Immature natural killer cell (primary cell): ENCODE measurements around the gene HBA2. TPM values are rescaled to one million over a fixed set of nuclear protein-coding genes. Genes with fewer than 3 reads are reported as not detected.
A peak's percentile ranks its signal among the peaks of the same experiment; 100 is the strongest.
"Not testable (repeated sequence)": the region's sequence is repeated elsewhere in the genome, so short reads cannot be mapped to it uniquely, and the experiment has no call there.

Source experiments
- DNase-seq, 3 donors: peaks; one replicate each; pipeline ENCODE4 v3.0.0; 2022; ENCODE audit warnings: mixed read lengths in 1 of 3
- H3K27ac Mint-ChIP-seq, 6 donors: one replicate each; pipeline ENCODE4 v1.8.0; 2020; ENCODE audit warnings: mixed read lengths in 6 of 6, mild to moderate bottlenecking in 5 of 6, inconsistent platforms in 4 of 6, moderate library complexity in 3 of 6
- H3K27me3 Mint-ChIP-seq, 3 donors: one replicate each; pipeline ENCODE4 v1.8.0; 2020 to 2021; ENCODE audit warnings: low read depth in 3 of 3, mild to moderate bottlenecking in 3 of 3, mixed read lengths in 3 of 3, moderate library complexity in 3 of 3, inconsistent platforms in 1 of 3
- H3K36me3 Mint-ChIP-seq, 3 donors: one replicate each; pipeline ENCODE4 v1.8.0; 2020; ENCODE audit warnings: mixed read lengths in 3 of 3, inconsistent platforms in 2 of 3, mild to moderate bottlenecking in 2 of 3
- H3K4me1 Mint-ChIP-seq, 2 donors: one replicate each; pipeline ENCODE4 v1.8.0; 2020; ENCODE audit warnings: inconsistent platforms in 2 of 2, mild to moderate bottlenecking in 2 of 2, mixed read lengths in 2 of 2, moderate library complexity in 1 of 2
- H3K4me3 Mint-ChIP-seq, 5 donors: one replicate each; pipeline ENCODE4 v1.8.0; 2020; ENCODE audit warnings: mild to moderate bottlenecking in 5 of 5, mixed read lengths in 5 of 5, inconsistent platforms in 3 of 5, moderate library complexity in 3 of 5
- H3K9me3 Mint-ChIP-seq, 6 donors: one replicate each; pipeline ENCODE4 v1.8.0; 2020; ENCODE audit warnings: mild to moderate bottlenecking in 6 of 6, mixed read lengths in 6 of 6, inconsistent platforms in 4 of 6, moderate library complexity in 3 of 6
- polyA plus RNA-seq, 3 donors: library from polyadenylated mRNA; unstranded; fragments of 300-500 nt; fragmentation: Illumina TruSeq; gene quantifications; one replicate each; pipeline ENCODE4 v1.2.3, GENCODE V29; 2021

Gene HBA2
- polyA plus RNA-seq, 3 donors from 2014 or later, result 202 to 797 (median 725) TPM

DNA sequence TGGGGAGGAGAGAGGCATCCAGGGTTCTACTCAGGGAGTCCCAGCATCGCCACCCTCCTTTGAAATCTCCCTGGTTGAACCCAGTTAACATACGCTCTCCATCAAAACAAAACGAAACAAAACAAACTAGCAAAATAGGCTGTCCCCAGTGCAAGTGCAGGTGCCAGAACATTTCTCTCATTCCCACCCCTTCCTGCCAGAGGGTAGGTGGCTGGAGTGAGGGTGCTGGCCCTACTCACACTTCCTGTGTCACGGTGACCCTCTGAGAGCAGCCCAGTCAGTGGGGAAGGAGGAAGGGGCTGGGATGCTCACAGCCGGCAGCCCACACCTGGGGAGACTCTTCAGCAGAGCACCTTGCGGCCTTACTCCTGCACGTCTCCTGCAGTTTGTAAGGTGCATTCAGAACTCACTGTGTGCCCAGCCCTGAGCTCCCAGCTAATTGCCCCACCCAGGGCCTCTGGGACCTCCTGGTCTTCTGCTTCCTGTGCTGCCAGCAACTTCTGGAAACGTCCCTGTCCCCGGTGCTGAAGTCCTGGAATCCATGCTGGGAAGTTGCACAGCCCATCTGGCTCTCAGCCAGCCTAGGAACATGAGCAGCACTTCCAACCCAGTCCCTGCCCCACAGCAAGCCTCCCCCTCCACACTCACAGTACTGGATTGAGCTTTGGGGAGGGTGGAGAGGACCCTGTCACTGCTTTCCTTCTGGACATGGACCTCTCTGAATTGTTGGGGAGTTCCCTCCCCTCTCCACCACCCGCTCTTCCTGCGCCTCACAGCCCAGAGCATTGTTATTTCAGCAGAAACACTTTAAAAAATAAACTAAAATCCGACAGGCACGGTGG, 1.5 kb downstream of the HBA2 start:
- H3K27me3 Mint-ChIP-seq, result peaks cover 20 to 34% (median 20%) of the 10 kb centered on the region in 3 donors
- not testable (repeated sequence) for H3K36me3 Mint-ChIP-seq, H3K9me3 Mint-ChIP-seq, H3K27ac Mint-ChIP-seq, DNase-seq
- H3K4me1 Mint-ChIP-seq, result peaks cover 7 to 15% of the 10 kb centered on the region in 2 donors
- H3K4me3 Mint-ChIP-seq, result peak overlapping the region in 3 of 5 donors; percentile 10 to 42 (median 24)

DNA sequence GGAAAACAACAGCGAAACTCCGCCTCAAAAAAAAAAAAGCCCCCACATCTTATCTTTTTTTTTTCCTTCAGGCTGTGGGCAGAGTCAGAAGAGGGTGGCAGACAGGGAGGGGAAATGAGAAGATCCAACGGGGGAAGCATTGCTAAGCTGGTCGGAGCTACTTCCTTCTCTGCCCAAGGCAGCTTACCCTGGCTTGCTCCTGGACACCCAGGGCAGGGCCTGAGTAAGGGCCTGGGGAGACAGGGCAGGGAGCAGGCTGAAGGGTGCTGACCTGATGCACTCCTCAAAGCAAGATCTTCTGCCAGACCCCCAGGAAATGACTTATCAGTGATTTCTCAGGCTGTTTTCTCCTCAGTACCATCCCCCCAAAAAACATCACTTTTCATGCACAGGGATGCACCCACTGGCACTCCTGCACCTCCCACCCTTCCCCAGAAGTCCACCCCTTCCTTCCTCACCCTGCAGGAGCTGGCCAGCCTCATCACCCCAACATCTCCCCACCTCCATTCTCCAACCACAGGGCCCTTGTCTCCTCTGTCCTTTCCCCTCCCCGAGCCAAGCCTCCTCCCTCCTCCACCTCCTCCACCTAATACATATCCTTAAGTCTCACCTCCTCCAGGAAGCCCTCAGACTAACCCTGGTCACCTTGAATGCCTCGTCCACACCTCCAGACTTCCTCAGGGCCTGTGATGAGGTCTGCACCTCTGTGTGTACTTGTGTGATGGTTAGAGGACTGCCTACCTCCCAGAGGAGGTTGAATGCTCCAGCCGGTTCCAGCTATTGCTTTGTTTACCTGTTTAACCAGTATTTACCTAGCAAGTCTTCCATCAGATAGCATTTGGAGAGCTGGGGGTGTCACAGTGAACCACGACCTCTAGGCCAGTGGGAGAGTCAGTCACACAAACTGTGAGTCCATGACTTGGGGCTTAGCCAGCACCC, 2.6 kb downstream of the HBA2 start:
- no peak for DNase-seq
- peaks cover 20 to 37% (median 28%) of the 10 kb centered on the region in 3 donors for H3K27me3 Mint-ChIP-seq
- no peaks in the 10 kb centered on the region for H3K9me3 Mint-ChIP-seq
- H3K4me3 Mint-ChIP-seq, result peak overlapping the region in 4 of 5 donors; percentile 46 to 62 (median 58)
- H3K27ac Mint-ChIP-seq, result no peak overlapping the region
- peaks cover 15 to 18% of the 10 kb centered on the region in 2 donors for H3K4me1 Mint-ChIP-seq
- no peaks in the 10 kb centered on the region for H3K36me3 Mint-ChIP-seq

DNA sequence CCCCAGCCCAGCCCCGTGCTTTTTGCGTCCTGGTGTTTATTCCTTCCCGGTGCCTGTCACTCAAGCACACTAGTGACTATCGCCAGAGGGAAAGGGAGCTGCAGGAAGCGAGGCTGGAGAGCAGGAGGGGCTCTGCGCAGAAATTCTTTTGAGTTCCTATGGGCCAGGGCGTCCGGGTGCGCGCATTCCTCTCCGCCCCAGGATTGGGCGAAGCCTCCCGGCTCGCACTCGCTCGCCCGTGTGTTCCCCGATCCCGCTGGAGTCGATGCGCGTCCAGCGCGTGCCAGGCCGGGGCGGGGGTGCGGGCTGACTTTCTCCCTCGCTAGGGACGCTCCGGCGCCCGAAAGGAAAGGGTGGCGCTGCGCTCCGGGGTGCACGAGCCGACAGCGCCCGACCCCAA, 3.3 kb downstream of the HBA2 start:
- not testable (repeated sequence) for H3K36me3 Mint-ChIP-seq, DNase-seq, H3K27ac Mint-ChIP-seq, H3K9me3 Mint-ChIP-seq
- H3K4me3 Mint-ChIP-seq, result peak overlapping the region in 3 of 5 donors; percentile 18 to 29 (median 27)
- H3K4me1 Mint-ChIP-seq, result peaks cover 15 to 19% of the 10 kb centered on the region in 2 donors
- H3K27me3 Mint-ChIP-seq, result peaks cover 19 to 30% (median 28%) of the 10 kb centered on the region in 3 donors

- Mint-ChIP-seq H3K27me3 (peaks cover 16 to 30% (median 25%) of the 10 kb centered on the region in 3 donors), H3K4me3 (peak within 1 kb of the TSS; percentile 42 to 67 (median 60)), H3K4me1 (peaks cover 15 to 20% of the 10 kb centered on the region in 2 donors)
- DNase-seq, result peak in 1 of 3 donors; percentile 25
- not testable (repeated sequence) for H3K27ac Mint-ChIP-seq, H3K36me3 Mint-ChIP-seq, H3K9me3 Mint-ChIP-seq
Measured at GRCh38 chr16:176477-177382, 4.1 kb downstream of the HBA2 start, which contains the start of gene HBA1. Gene HBA1 (plus strand): TSS chr16:176680. CDS start chr16:176717, 37 bp downstream.

- Mint-ChIP-seq H3K27ac (no peak overlapping the region), H3K27me3 (peaks cover 15 to 30% (median 24%) of the 10 kb centered on the region in 3 donors), H3K4me1 (peaks cover 15 to 20% of the 10 kb centered on the region in 2 donors), H3K36me3 (no peaks in the 10 kb centered on the region), H3K9me3 (no peaks in the 10 kb centered on the region), H3K4me3 (peak overlapping the region; percentile 42 to 67 (median 59))
- DNase-seq, result no peak
Measured at GRCh38 chr16:177394-177822, 4.7 kb downstream of the HBA2 start.

DNA sequence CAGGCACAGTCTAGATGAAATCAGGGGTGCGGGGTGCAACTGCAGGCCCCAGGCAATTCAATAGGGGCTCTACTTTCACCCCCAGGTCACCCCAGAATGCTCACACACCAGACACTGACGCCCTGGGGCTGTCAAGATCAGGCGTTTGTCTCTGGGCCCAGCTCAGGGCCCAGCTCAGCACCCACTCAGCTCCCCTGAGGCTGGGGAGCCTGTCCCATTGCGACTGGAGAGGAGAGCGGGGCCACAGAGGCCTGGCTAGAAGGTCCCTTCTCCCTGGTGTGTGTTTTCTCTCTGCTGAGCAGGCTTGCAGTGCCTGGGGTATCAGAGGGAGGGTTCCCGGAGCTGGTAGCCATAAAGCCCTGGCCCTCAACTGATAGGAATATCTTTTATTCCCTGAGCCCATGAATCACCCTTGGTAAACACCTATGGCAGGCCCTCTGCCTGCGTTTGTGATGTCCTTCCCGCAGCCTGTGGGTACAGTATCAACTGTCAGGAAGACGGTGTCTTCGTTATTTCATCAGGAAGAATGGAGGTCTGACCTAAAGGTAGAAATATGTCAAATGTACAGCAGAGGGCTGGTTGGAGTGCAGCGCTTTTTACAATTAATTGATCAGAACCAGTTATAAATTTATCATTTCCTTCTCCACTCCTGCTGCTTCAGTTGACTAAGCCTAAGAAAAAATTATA, 5.4 kb downstream of the HBA2 start:
- H3K4me3 Mint-ChIP-seq, result peak overlapping the region; percentile 21 to 67 (median 47)
- no peak for DNase-seq
- no peaks in the 10 kb centered on the region for H3K36me3 Mint-ChIP-seq
- peaks cover 15 to 20% of the 10 kb centered on the region in 2 donors for H3K4me1 Mint-ChIP-seq
- no peak overlapping the region for H3K27ac Mint-ChIP-seq
- no peaks in the 10 kb centered on the region for H3K9me3 Mint-ChIP-seq
- H3K27me3 Mint-ChIP-seq, result peaks cover 15 to 30% (median 24%) of the 10 kb centered on the region in 3 donors

DNA sequence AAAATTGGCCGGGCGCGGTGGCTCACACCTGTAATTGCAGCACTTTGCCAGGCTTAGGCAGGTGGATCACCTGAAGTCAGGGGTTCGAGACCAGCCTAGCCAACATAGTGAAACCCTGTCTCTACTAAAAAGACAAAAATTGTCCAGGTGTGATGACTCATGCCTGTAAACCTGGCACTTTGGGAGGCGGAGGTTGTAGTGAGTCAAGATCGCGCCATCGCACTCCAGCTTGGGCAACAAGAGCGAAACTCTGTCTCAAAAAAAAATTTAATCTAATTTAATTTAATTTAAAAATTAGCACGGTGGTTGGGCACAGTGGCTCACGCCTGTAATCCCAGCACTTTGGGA, 6.0 kb downstream of the HBA2 start:
- H3K9me3 Mint-ChIP-seq, result no peaks in the 10 kb centered on the region
- peak overlapping the region in 1 of 5 donors; percentile 40 for H3K4me3 Mint-ChIP-seq
- H3K27me3 Mint-ChIP-seq, result peaks cover 15 to 30% (median 22%) of the 10 kb centered on the region in 3 donors
- H3K4me1 Mint-ChIP-seq, result peaks cover 15 to 18% of the 10 kb centered on the region in 2 donors
- H3K27ac Mint-ChIP-seq, result no peak overlapping the region
- no peak for DNase-seq
- no peaks in the 10 kb centered on the region for H3K36me3 Mint-ChIP-seq

- no peak for DNase-seq
- H3K36me3 Mint-ChIP-seq, result no peaks in the 10 kb centered on the region
- H3K9me3 Mint-ChIP-seq, result no peaks in the 10 kb centered on the region
- H3K4me3 Mint-ChIP-seq, result peak overlapping the region; percentile 57 to 68 (median 68)
- H3K4me1 Mint-ChIP-seq, result peaks cover 15 to 17% of the 10 kb centered on the region in 2 donors
- no peak overlapping the region for H3K27ac Mint-ChIP-seq
- H3K27me3 Mint-ChIP-seq, result peaks cover 15 to 28% (median 19%) of the 10 kb centered on the region in 3 donors
Measured at GRCh38 chr16:179211-180092, 6.8 kb downstream of the HBA2 start.

- peak; percentile 52 to 58 (median 56) for DNase-seq
- Mint-ChIP-seq H3K36me3 (peaks cover 0 to 3% (median 0%) of the 10 kb centered on the region in 3 donors), H3K27ac (no peak within 1 kb of the TSS), H3K27me3 (peaks cover 12 to 22% (median 17%) of the 10 kb centered on the region in 3 donors), H3K9me3 (no peaks in the 10 kb centered on the region), H3K4me1 (peaks cover 8 to 13% of the 10 kb centered on the region in 2 donors), H3K4me3 (peak within 1 kb of the TSS; percentile 57 to 68 (median 68))
Measured at GRCh38 chr16:180101-180675, 7.5 kb downstream of the HBA2 start, which contains the start of gene HBQ1. Gene HBQ1 (plus strand): TSS chr16:180459. CDS start chr16:180487, 28 bp downstream.

DNA sequence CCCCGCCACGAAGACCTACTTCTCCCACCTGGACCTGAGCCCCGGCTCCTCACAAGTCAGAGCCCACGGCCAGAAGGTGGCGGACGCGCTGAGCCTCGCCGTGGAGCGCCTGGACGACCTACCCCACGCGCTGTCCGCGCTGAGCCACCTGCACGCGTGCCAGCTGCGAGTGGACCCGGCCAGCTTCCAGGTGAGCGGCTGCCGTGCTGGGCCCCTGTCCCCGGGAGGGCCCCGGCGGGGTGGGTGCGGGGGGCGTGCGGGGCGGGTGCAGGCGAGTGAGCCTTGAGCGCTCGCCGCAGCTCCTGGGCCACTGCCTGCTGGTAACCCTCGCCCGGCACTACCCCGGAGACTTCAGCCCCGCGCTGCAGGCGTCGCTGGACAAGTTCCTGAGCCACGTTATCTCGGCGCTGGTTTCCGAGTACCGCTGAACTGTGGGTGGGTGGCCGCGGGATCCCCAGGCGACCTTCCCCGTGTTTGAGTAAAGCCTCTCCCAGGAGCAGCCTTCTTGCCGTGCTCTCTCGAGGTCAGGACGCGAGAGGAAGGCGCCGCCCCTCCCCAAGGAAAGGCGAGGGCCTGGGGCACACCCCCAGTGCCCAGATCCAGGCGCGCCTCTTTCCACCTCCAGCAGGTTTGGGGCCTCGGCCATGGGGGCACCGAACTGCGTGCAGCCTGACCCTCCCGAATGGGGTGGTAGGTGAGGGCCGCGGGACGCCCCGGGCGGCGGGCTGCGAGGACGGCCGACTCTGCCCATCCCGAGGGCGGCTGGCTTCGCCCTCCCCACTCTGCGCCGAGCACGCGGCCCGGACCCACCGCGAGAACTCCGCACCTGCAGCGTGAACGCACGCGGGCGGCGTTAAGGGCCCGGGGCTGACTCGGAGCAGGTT, 8.2 kb downstream of the HBA2 start:
- H3K4me1 Mint-ChIP-seq, result peaks cover 7 to 10% of the 10 kb centered on the region in 2 donors
- peaks cover 8 to 20% (median 14%) of the 10 kb centered on the region in 3 donors for H3K27me3 Mint-ChIP-seq
- peak overlapping the region in 4 of 5 donors; percentile 47 to 68 (median 62) for H3K4me3 Mint-ChIP-seq
- DNase-seq, result peak; percentile 79 to 84 (median 82)
- peaks cover 0 to 6% (median 0%) of the 10 kb centered on the region in 3 donors for H3K36me3 Mint-ChIP-seq
- no peaks in the 10 kb centered on the region for H3K9me3 Mint-ChIP-seq
- H3K27ac Mint-ChIP-seq, result no peak overlapping the region
